NOMO-1 treated with DMSO at 0.1 percent for 48 hours (cell line): ENCODE results near the gene RNU5D-1.

Source experiments
- DNase-seq: peaks from one replicate; lab custom pipeline; 2025; ENCODE audit not compliant: unreplicated experiment; lab: John Stamatoyannopoulos, UW

RNU5D-1 gene

DNA sequence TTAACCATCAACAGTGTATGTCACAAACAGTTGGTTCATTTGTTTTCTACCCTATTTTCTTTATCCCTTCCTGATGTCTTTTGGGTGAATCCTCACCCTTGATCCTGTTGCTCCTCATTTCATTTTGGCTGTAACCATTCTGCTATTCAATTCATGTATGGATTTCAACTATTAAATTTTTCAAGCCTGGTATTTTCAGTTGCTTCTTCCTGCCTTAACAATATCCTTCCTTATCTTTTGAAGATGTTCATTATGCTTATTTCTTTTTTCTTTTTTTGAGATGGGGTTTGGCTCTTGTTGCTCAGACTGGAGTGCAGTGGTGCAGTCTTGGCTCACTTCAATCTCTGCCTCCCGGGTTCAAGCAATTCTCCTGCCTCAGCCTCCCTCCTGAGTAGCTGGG lies 2.8 kb upstream of the RNU5D-1 start:
- no peak for DNase-seq

DNA sequence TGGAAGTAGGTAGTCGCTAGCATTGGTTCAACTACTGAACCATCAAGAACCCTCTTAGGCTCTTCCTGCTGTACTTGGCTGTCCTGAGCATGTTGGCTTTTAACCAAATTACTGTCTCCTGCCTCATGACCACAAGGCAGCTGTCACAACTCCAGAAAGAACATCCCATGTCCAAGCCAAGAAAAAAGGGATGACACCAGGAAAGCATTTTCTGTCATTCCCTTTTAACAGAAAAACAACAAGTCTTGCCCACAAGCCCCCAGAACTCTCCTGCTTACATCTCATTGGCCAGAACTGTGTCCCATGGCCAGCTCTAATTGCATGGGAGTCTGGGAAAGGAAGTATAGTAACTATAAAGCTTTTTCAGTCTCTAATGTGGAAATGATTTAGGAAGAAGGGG lies 2.4 kb upstream of the RNU5D-1 start:
- DNase-seq, result no peak

DNA sequence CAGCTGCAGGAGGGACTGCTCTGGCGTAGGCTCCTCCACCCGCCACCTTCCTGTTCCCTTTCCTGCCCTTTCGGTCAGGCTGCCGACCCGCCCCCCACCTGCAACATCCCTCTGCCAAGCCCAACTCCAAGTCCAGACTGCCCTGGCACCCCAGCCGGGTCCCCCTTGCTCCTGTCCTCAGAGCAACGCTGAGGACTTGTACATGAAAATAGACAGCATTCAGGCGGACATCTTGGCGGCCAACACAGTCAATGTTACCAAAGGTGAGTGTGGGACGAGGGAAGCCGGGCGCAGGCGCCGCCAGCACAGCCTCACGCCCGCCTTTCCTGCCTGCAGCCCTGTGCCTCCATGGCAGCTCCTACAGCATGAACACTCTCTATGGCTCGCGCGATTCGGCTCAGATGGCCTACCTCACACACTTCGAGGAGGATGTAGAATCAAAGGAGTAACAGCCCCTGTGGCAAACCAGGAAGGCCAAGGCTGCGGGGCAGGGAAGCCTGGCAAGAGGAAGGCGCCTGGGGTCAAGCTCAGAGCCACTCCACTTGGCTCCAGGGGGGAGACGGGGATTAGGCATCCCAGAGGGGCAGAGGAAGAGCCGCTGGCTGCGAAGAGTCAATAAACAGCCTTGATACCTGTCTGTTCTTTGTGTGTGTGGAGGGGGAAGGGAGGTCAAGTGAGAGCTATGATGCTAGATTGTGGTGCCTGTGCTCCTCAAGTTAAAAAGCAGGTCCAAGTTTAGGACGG lies 5.8 kb downstream of the RNU5D-1 start:
- DNase-seq, result no peak

DNA sequence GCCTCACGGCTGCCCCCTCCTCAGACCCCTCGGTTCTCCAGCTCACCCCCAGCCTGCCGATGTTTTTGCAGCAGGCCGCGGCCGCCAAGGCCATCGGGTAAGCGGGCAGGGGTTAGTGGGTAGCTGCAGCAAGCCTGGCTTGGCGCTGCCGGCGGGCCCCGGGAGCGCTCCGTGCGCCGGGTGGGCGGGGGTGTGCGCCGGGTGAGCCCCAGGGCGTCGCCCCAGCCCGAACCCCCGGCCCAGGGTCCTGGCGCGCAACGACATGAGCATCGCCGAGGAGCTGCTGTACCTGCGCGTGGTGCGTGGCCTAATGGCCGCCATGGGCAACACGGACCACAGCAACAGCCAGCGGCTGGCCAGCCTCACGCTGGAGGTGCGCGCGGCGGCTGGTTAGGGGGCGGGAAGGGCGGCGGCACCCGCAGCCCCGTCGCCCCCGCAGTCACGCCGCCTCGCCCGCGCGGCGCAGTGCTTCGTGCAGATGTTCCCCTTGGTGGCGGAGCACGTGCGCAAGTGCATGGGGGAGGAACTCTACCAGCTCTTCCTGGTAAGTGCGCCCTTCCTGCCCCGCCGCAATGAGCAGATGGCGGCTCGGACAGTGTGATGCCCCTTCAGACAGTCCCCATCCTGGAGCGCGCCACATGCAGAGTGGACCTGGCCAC lies 6.5 kb downstream of the RNU5D-1 start:
- no peak for DNase-seq

DNA sequence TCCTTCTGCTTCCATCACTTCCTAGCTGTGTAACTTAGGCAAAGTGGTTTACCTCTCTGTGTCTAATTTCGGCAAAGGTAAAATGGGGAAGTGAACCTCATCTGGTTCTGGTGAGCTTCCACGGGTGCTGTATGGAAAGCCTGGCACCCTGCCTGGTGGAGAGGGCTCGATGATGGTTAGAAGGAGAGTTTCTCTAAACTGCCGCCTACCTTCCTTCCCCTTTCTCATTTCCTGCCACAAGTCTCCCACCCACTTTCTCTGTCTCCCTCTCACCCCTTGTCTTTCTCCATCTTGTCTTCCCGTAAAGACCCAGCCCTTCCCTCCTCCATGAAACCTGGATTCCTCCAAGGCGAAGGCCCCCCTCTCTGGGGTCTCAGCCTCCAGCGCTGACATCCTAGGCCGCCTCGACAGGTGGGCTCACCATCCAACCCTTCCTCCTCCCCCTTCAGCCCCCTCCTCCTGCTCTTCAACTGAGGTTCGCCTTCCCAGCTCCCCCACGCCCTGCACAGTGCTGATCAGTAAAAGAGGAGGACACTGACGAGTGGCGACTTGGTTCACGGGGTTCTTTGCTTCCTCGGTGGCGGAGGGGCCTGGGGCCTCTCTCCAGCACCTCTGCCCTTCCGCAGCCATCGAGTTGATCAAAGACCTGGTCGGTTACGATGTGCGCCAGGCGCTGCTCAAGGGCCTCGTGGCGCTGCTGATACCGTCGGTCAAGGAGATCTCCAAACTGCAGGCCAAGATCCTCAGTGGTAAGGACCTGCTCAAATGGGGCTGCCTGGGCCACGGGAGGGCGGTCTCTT lies 7.3 kb downstream of the RNU5D-1 start:
- peak; percentile 93 for DNase-seq

DNA sequence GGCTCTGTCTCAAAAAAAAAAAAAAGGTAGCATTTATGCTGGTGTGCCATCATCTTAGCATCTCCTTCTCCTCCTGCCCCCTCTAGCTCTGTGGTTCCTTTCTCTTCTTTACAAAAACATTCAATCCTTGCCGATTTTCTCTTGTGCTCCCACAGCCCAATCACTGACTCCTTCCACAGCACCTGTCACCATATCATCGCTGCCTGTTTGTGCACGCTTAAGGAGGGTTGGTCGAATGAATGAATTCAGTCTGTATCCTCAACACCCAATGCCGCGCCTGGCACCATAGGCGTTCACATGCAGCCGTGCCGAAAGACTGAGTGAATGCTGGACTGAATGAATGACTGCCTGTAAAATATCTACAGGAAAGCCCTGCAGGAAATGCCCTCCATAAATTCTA lies 7.9 kb downstream of the RNU5D-1 start:
- DNase-seq, result peak; percentile 38

DNA sequence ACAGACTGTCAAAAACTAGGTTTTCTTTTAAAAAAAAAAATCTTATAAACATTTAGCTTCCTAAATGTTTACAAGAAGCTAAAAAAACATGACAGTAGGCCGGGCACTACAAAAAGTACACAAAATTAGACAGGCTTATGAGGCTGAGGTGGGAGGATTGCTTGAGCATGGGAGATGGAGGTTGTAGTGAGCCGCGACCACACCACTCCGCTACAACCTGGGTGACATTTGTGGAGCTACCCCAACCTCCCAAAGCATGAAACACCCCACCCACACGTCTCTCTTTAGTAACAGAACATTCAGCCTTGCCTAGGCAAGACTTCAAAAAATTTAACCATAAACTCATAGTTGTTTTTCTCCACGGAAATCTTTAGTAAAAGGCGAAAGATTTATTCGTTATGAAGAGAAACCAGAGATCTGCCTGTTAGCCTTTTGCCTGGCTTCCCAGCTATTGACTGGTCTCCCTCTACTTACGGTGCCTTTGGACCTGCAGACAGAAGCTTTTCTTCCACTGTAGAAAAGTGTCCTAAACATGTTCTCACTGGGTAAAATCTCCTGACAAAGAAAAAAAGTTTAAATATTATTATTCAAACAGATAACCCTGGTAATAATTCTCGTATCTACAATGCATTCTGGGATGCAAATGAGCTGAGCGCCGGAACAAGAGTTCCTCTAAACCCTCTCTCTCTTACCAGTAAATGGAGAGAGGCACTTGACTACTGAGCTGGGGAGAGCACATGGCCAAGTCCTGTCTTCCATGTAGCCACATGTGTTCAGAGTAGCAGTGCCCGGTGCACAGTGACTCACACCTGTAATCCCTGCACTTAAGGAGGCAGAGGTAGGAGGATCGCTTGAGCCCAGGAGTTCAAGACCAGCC lies 9.2 kb downstream of the RNU5D-1 start:
- DNase-seq, result peak; percentile 99

DNA sequence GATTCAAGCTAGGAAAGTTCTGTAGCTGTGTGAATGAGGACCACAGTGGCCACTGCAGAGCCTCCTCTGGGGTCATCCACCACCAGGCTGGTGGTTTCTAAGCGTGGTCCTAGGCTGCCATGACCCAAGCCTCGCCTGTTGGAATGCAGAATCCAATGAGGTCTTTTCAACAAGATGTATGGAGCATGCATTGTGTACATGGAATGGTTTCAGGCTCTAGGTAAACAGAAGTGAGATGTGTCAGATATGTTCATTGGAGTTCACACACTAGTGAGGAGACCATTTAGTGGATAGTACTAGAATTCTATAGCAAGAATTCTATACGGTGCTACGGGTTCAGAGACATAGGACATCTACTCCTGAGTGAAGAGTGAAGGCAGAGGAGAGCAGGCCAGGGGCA lies 10.7 kb downstream of the RNU5D-1 start:
- DNase-seq, result no peak

DNA sequence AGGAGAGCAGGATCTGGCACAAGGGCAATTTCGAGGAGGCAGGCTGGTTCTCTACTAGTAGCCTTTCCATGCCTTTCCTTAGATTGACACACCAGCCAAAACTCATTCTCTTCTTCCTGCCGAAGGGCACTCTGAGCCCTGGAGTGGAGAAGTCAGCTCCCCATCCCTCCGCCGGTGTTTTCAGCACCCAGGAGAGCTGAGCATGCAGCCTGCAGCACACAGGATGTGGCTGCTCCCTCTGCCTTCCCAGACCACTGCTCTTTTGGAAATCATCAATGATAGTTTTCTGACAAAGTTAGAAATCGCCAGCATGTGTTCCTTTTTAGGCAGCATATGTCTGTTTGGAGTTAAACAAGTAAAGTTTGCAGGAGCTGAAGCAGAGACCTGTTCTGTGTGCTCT lies 11.7 kb downstream of the RNU5D-1 start:
- no peak for DNase-seq

DNA sequence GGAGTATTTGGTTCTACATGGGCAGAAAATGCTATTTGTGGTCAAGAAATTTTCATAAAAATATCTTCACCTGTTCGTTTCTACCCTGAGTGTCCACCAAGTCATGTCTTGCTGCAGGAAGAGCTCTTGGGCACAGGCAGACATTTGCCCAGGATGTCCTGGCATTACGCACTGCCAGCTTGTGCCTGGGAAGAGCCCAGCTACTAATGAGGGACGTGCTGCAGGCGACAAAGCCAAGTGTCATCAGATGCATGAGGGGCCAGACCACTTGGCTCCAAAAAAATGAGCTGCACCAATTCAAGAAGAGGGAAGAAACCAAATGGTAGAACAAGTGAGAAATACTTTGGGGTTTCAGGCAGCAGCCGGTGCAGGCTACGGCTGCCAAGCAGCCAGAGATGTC lies 12.9 kb downstream of the RNU5D-1 start:
- DNase-seq, result no peak

DNA sequence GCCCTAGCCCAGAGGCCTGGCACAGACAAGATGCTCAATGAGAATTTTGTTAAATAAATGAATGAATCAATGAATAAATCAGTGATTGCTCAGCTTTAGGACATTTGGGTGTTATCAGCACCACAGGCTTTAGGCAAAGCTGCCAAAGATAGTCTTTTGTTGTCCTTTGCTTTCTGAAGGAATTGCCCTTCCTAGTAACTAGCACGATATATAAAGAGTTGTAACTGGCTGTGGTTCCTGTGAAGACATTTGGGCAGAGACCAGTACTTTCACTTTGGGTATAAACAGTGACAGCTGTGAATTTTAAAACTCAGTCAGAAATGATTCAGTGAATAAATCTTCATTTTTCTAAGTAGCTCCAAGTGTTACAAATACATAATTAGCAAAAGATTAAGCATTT lies 13.3 kb downstream of the RNU5D-1 start:
- DNase-seq, result no peak

DNA sequence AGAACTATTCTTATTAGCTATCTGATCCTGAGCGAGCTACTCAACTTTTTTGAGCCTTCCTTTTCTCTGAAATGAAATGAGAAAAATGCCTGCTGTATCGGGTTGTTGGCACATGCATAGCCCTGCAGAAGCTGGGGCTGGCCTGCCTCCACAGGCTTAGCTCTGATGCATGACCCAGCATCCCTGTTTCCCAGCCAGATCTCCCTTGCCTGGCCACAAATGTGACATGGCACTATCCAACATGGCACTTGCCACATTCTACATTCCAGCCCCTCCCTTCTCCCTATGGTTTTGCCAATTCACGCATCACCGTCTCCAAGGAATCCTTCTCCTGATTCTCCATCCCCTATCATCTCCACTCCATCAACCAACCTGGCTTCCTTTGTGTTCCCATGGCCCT lies 13.8 kb downstream of the RNU5D-1 start:
- no peak for DNase-seq

DNA sequence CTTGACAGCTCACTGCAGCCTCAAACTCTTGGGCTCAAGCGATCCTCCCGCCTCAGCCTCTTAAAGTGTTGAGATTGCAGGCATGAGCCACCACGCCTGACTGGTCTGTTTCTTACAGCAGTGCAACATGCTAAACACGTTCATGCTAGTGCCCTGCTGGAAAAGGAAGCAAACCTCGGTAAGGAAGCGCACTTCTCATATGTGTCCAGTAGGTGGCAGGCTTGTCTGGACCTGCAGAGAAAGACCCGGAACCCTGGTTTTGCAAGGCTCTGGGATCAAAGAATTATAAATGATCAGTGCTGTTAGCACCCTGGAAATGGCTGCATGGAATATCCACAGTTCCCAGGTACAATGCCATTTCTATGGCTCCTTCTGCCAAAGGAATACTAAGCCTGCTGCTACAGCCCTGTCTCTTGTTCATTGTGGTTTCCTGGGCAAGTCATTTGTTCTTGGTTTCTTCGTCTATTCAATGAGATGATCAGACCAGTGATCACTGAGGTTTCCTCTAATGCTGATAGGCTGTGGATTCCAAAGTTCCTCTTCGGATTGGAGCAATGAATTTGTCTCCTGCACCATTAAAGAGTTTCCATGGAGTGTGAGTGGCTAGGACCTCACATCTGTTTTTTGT lies 15.9 kb downstream of the RNU5D-1 start:
- peak; percentile 83 for DNase-seq

DNA sequence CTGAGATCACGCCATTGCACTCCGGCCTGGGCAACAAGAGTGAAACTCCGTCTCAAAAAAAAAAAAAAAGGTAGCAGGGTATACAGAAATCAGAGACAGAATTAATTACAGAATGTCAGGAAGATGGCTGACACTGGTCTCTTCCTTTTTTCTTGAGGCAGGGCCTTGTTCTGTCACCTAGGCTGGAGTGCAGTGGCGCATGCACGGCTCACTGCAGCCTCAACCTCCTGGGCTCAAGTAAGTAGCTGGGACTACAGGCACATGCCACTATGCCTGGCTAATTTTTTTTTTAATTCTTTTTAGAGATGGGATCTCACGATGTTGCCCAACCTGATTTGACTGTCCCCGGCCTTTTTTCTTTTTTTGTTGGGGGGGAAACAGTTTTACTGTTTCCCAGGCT lies 16.4 kb downstream of the RNU5D-1 start:
- no peak for DNase-seq

DNA sequence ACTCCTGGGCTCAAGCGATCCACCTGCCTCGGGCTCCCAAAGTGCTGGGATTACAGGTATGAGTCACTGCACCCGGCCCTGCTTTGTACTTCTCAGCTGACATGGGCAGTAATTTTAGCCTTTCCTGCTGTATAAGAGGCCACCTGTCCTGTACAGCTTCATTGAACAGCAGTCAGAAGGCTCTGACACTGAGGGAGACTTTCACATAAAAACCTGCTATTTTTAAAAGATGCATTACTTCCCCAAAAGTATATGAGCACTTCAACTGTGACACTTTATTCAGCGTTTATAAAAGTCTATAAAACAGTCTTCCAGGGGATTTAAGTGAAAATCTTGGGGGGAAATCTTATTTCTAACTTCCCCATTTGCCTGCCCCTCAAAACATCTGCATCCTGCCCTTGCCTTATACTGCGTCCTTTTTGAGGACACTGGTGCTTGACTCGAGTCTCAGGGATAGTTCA lies 17.6 kb downstream of the RNU5D-1 start:
- peak; percentile 32 for DNase-seq

DNA sequence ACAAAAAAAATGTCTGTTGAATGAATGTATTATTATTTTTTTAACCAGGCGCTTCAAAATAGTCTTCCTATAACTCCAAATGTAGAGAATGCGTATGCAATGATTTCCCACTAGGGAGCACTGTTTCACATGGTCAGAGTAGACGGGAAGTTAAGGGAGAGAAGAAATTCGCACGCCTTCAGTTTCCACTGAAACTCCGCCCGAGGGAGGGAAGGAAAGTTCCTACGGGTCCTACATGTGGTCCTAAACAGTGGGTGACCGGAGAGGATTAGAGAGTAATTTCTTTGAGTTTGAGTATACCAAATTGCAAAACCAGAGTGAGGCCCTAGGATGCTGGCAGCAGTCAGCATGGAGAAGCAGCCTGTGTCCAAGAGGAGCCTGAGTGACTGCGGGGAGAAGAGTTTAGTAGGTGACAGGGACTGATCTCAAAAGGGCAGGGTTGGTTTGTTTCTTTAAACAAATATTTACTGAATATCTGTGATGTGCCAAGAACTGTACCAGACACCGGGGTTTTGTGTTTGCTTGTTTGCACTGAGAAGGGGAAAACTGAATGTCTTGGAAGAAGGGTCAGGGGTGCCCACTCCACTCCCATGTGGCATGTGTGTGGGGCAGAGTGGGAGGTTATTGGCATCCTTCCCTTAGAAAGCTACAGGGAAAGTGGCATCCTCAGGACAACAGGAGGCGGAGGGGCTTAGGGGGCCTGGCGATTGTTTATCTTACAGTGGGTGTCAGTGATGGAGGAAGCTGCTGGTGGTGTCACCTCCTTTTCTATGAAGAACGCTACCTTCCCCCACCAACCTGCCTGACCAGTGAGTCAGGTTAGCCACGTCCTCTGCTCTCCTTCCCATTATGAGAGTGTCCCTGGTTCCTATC lies 22.8 kb downstream of the RNU5D-1 start:
- DNase-seq, result peak; percentile 59

DNA sequence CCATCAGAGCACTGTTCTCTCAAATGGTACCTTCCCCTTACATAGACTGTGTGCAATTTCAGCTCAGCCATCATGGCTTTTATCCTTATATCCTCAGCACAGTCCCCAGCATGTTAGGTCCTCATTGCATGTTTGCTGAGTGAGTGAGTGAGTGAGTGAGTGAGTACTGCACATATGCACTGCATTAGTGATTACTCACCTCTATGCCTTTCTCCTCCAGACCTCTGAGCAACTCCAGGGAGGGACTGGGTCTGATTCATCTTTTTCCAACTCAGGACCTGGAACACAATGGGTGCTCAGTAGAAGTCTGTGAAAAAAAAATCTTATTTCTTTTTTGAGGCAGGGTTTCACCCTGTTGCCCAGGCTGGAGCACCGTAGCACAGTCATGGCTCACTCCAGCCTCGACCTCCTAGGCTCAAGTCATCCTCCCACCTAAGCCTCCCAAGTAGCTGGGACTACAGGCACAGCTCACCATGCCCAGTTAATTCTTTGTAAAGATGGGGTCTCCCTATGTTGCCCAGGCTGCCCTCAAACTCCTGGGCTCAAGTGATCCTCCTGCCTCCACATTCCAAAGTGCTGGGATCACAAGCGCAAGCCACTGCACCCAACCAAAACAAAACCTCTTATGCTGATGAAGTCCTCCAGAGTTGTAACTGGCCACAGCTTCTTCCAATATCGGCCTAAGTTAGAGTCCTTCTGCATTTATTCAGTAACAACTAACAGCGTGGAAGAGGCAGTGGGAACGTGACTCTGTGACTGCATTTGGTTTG lies 23.7 kb downstream of the RNU5D-1 start:
- DNase-seq, result no peak

DNA sequence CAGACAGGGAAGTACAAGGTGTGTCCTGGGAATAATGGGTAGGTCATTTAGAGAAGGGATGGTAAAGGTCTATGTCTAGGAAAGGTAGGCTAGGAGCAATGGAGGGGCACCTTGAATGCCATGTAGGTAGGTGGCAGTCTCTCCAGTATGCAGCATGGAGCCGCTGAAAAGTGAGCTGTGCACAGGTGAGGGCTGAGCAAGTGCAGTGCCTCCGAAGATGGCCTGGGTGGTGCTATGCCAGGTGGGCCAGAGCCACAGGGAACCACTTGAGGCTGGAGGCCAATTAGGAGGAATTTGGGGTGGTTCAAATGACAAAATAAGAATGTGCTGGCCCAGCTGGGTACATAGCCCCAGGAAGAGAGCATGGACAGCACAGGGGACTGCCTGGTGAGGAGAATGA lies 25.0 kb downstream of the RNU5D-1 start:
- no peak for DNase-seq

DNA sequence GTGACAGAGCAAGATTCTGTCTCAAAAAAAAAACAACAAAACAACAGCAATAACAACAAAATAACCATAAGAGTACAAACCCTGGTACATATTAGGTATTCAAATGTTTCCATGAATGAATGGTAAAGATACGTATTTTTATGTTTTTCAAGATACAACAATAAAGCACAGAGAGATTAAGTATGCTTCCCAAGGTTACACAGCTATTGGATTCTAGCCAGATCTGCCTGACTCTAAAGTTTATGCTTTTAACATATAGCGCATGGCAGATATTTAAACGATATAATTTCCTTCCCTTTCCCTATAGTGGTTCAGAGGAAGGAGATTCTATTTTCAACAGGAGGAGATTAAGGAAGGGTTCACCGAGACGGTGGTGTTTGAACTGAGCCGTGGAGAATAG lies 25.5 kb downstream of the RNU5D-1 start:
- DNase-seq, result no peak
